ENCODE measurements around the gene CABLES2.

GRCh38 chr20:62348604-62349003 lies 58.5 kb downstream of the CABLES2 start:
- TF ChIP-seq SMC3 (IDR thresholded peaks at IDR 0.05; ENCODE audit: borderline replicate concordance, low read length) (no peak), POLR2A (IDR thresholded peaks at IDR 0.05; ENCODE audit: low read depth, low read length) (no peak), SP1 (IDR thresholded peaks at IDR 0.05; ENCODE audit: low read depth, low read length) (no peak), TCF12 (IDR thresholded peaks at IDR 0.05; ENCODE audit: low read depth, low read length) (no peak), TCF7 (IDR thresholded peaks at IDR 0.05; ENCODE audit: borderline replicate concordance) (no peak), EGR1 (IDR thresholded peaks at IDR 0.05; ENCODE audit: borderline replicate concordance in 1 of 2, low read depth in 2 of 2, low read length in 2 of 2) (no peak), BHLHE40 (IDR thresholded peaks at IDR 0.05; ENCODE audit: borderline replicate concordance in 1 of 2, low read depth in 2 of 2, low read length in 1 of 2) (no peak)
- TF ChIP-seq, protein P1, sequence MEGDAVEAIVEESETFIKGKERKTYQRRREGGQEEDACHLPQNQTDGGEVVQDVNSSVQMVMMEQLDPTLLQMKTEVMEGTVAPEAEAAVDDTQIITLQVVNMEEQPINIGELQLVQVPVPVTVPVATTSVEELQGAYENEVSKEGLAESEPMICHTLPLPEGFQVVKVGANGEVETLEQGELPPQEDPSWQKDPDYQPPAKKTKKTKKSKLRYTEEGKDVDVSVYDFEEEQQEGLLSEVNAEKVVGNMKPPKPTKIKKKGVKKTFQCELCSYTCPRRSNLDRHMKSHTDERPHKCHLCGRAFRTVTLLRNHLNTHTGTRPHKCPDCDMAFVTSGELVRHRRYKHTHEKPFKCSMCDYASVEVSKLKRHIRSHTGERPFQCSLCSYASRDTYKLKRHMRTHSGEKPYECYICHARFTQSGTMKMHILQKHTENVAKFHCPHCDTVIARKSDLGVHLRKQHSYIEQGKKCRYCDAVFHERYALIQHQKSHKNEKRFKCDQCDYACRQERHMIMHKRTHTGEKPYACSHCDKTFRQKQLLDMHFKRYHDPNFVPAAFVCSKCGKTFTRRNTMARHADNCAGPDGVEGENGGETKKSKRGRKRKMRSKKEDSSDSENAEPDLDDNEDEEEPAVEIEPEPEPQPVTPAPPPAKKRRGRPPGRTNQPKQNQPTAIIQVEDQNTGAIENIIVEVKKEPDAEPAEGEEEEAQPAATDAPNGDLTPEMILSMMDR (IDR thresholded peaks at IDR 0.05 in 2 of 3, conservative IDR thresholded peaks at IDR 0.05 in 1 of 3; ENCODE audit: control insufficient read depth in 2 of 3, extremely low read depth in 1 of 3, insufficient read depth in 1 of 3, low read depth in 3 of 3, low read length in 3 of 3), result no peak
- TF ChIP-seq, protein P2, sequence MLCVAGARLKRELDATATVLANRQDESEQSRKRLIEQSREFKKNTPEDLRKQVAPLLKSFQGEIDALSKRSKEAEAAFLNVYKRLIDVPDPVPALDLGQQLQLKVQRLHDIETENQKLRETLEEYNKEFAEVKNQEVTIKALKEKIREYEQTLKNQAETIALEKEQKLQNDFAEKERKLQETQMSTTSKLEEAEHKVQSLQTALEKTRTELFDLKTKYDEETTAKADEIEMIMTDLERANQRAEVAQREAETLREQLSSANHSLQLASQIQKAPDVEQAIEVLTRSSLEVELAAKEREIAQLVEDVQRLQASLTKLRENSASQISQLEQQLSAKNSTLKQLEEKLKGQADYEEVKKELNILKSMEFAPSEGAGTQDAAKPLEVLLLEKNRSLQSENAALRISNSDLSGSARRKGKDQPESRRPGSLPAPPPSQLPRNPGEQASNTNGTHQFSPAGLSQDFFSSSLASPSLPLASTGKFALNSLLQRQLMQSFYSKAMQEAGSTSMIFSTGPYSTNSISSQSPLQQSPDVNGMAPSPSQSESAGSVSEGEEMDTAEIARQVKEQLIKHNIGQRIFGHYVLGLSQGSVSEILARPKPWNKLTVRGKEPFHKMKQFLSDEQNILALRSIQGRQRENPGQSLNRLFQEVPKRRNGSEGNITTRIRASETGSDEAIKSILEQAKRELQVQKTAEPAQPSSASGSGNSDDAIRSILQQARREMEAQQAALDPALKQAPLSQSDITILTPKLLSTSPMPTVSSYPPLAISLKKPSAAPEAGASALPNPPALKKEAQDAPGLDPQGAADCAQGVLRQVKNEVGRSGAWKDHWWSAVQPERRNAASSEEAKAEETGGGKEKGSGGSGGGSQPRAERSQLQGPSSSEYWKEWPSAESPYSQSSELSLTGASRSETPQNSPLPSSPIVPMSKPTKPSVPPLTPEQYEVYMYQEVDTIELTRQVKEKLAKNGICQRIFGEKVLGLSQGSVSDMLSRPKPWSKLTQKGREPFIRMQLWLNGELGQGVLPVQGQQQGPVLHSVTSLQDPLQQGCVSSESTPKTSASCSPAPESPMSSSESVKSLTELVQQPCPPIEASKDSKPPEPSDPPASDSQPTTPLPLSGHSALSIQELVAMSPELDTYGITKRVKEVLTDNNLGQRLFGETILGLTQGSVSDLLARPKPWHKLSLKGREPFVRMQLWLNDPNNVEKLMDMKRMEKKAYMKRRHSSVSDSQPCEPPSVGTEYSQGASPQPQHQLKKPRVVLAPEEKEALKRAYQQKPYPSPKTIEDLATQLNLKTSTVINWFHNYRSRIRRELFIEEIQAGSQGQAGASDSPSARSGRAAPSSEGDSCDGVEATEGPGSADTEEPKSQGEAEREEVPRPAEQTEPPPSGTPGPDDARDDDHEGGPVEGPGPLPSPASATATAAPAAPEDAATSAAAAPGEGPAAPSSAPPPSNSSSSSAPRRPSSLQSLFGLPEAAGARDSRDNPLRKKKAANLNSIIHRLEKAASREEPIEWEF (IDR thresholded peaks at IDR 0.05; ENCODE audit: insufficient replicate concordance, low read depth, low read length), result no peak
- TF ChIP-seq, protein P3, sequence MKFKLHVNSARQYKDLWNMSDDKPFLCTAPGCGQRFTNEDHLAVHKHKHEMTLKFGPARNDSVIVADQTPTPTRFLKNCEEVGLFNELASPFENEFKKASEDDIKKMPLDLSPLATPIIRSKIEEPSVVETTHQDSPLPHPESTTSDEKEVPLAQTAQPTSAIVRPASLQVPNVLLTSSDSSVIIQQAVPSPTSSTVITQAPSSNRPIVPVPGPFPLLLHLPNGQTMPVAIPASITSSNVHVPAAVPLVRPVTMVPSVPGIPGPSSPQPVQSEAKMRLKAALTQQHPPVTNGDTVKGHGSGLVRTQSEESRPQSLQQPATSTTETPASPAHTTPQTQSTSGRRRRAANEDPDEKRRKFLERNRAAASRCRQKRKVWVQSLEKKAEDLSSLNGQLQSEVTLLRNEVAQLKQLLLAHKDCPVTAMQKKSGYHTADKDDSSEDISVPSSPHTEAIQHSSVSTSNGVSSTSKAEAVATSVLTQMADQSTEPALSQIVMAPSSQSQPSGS (IDR thresholded peaks at IDR 0.05; ENCODE audit: low read length), result no peak
